GM12878 (cell line): ENCODE results near the gene LRP8. TPM values are rescaled to one million over a fixed set of nuclear protein-coding genes. Genes with fewer than 3 reads are reported as not detected.

Experiments used
- ATAC-seq: fragments of 200-7000 bp; cut with Tn5 transposase; 3 replicates; pipeline ENCODE4 v1.9.1; 2020; ENCODE audit warnings: mild to moderate bottlenecking, moderate library complexity
- BruUV-seq: library from RNA; stranded (reverse); fragments of 400-500 nt; replicated peaks from 2 replicates; lab custom pipeline; 2021; lab: Mats Ljungman, UMichigan
- CTCF ChIA-PET: fragments of 300-600 bp; sonication (Branson Sonifier 250); formaldehyde crosslinking; extraction: SDS; loops from one replicate; lab custom pipeline; 2021; ENCODE audit warnings: inconsistent platforms; lab: Yijun Ruan, JAX
- POLR2A ChIA-PET: fragments of 350-600 bp; formaldehyde crosslinking; extraction: SDS; loops from one replicate; lab custom pipeline; 2021; ENCODE audit warnings: inconsistent platforms; lab: Charles Lee
- RAD21 ChIA-PET: fragments of 300-600 bp; sonication (Branson Sonifier 250); formaldehyde crosslinking; loops from one replicate; lab custom pipeline; 2023; ENCODE audit warnings: antibody characterized with exemption; ENCODE audit not compliant: unreplicated experiment; lab: Charles Lee
- SMC1A ChIA-PET: fragments of 300-600 bp; sonication (Branson Sonifier 250); formaldehyde crosslinking; loops from one replicate; lab custom pipeline; 2023; ENCODE audit not compliant: unreplicated experiment, uncharacterized antibody; lab: Charles Lee
- DNase-seq: peaks from one replicate; pipeline ENCODE4 v3.0.0-alpha.2; 2011; ENCODE audit warnings: low read depth, low spot score
- FAIRE-seq: peaks from 3 replicates; lab custom pipeline; 2011; peaks lifted over from hg19 to GRCh38; lab: Jason Lieb, UNC
- H2AFZ ChIP-seq: 2 replicates; pipeline ENCODE4 v1.6.0; 2011; ENCODE audit warnings: low read depth, low read length, control low read depth; ENCODE audit not compliant: control insufficient read depth
- H3K27ac ChIP-seq: 2 replicates; pipeline ENCODE4 v1.5.1; 2011; ENCODE audit warnings: control low read depth; ENCODE audit not compliant: control insufficient read depth, insufficient read depth
- H3K27me3 ChIP-seq, 2 experiments: replicated peaks in 1 of 2; 2 replicates each; pipeline versions ENCODE4 v1.6.0 to v1.6.1; 2011; ENCODE audit warnings: low read length in 1 of 2; ENCODE audit not compliant: control insufficient read depth in 2 of 2, insufficient read depth in 2 of 2
- H3K36me3 ChIP-seq, 2 experiments: 2 replicates each; pipeline ENCODE4 v1.5.1; 2011; ENCODE audit warnings: low read length in 1 of 2; ENCODE audit not compliant: control insufficient read depth in 2 of 2, insufficient read depth in 2 of 2
- H3K4me1 ChIP-seq: 2 replicates; pipeline ENCODE4 v1.6.1; 2011; ENCODE audit warnings: mild to moderate bottlenecking, low read length, moderate library complexity, mixed read lengths; ENCODE audit not compliant: control insufficient read depth, insufficient read depth
- H3K4me2 ChIP-seq: 2 replicates; pipeline ENCODE4 v1.6.0; 2011; ENCODE audit warnings: control low read depth; ENCODE audit not compliant: control insufficient read depth, insufficient read depth
- H3K4me3 ChIP-seq: fragments of 200-600 bp; sonication (generic); 2 replicates; pipeline ENCODE4 v1.5.1; 2016
- H3K79me2 ChIP-seq: 2 replicates; pipeline ENCODE4 v1.6.0; 2011; ENCODE audit warnings: low read length; ENCODE audit not compliant: control insufficient read depth, insufficient read depth
- H3K9ac ChIP-seq: 2 replicates; pipeline ENCODE4 v1.8.0; 2011; ENCODE audit warnings: low read length, control low read depth, mixed read lengths; ENCODE audit not compliant: control insufficient read depth, insufficient read depth
- H3K9me3 ChIP-seq: replicated peaks from 3 replicates; pipeline ENCODE4 v1.5.1; 2011; ENCODE audit warnings: mild to moderate bottlenecking, low read length; ENCODE audit not compliant: control insufficient read depth, insufficient read depth
- H4K20me1 ChIP-seq: 2 replicates; pipeline ENCODE4 v1.6.0; 2011; ENCODE audit not compliant: control insufficient read depth, insufficient read depth
- BHLHE40 ChIP-seq, 2 experiments: fragments of 450-650 bp in 1 of 2; IDR thresholded peaks; 2 replicates each; pipeline ENCODE4 v1.6.1; 2011 to 2017; ENCODE audit warnings: low read depth in 2 of 2, borderline replicate concordance in 1 of 2, improper control_type of control experiment in 1 of 2, low read length in 1 of 2, mild to moderate bottlenecking in 1 of 2
- DPF2 ChIP-seq: fragments of 450-650 bp; IDR thresholded peaks from 2 replicates; pipeline ENCODE4 v1.6.1; 2017; ENCODE audit warnings: mild to moderate bottlenecking
- E4F1 ChIP-seq: fragments of 450-650 bp; IDR thresholded peaks from 2 replicates; pipeline ENCODE4 v1.6.1; 2018; ENCODE audit warnings: borderline replicate concordance, mild to moderate bottlenecking; ENCODE audit not compliant: partially characterized antibody
- FOS ChIP-seq: IDR thresholded peaks from 3 replicates; pipeline ENCODE4 v1.6.1; 2011; ENCODE audit warnings: borderline replicate concordance; ENCODE audit not compliant: insufficient read length; ENCODE audit errors: extremely low read depth
- FOXK2 ChIP-seq: fragments of 450-650 bp; IDR thresholded peaks from 2 replicates; pipeline ENCODE4 v1.6.1; 2017; ENCODE audit warnings: mild to moderate bottlenecking, moderate library complexity
- MEF2A ChIP-seq: IDR thresholded peaks from 2 replicates; pipeline ENCODE4 v1.6.1; 2011; ENCODE audit warnings: low read depth, mild to moderate bottlenecking, low read length, moderate library complexity; ENCODE audit not compliant: insufficient read depth
- MYC ChIP-seq: IDR thresholded peaks from 2 replicates; pipeline ENCODE4 v1.6.1; 2011; ENCODE audit warnings: mild to moderate bottlenecking, low read length, moderate library complexity, inconsistent platforms; ENCODE audit not compliant: insufficient read depth, insufficient replicate concordance, insufficient read length, severe bottlenecking
- NFIC ChIP-seq: IDR thresholded peaks from 2 replicates; pipeline ENCODE4 v1.6.1; 2012; ENCODE audit warnings: low read depth, mild to moderate bottlenecking, inconsistent platforms, low read length, moderate library complexity
- NFYA ChIP-seq: IDR thresholded peaks from 2 replicates; pipeline ENCODE4 v1.6.1; 2011; ENCODE audit warnings: low read depth, mild to moderate bottlenecking, low read length, improper control_type of control experiment, borderline replicate concordance
- RAD51 ChIP-seq: fragments of 450-650 bp; IDR thresholded peaks from 2 replicates; pipeline ENCODE4 v1.6.1; 2016; ENCODE audit warnings: moderate library complexity, mild to moderate bottlenecking, inconsistent platforms
- RFX5 ChIP-seq: IDR thresholded peaks from 2 replicates; pipeline ENCODE4 v1.6.1; 2011; ENCODE audit warnings: low read depth, low read length, improper control_type of control experiment
- SIN3A ChIP-seq: IDR thresholded peaks from 2 replicates; pipeline ENCODE4 v1.6.1; 2012; ENCODE audit warnings: low read depth, low read length, improper control_type of control experiment
- SPI1 ChIP-seq: IDR thresholded peaks from 2 replicates; pipeline ENCODE4 v1.6.1; 2011; ENCODE audit warnings: low read depth, mild to moderate bottlenecking, low read length, moderate library complexity, borderline replicate concordance; ENCODE audit not compliant: insufficient read depth
- TBL1XR1 ChIP-seq: IDR thresholded peaks from 2 replicates; pipeline ENCODE4 v1.6.1; 2012; ENCODE audit warnings: low read depth, low read length, improper control_type of control experiment
- WGBS: methylation state at CpG from one replicate; pipeline ENCODE4 v1.1.6; 2016; ENCODE audit warnings: low lambda C conversion rate; ENCODE audit not compliant: insufficient replicate concordance, insufficient coverage; ENCODE audit errors: missing lambda C conversion rate; 5-methylcytosine and 5-hydroxymethylcytosine counted together
- in situ Hi-C: fragments of 300-500 bp; cut with MboI; formaldehyde crosslinking; loops from 9 replicates; pipeline ENCODE4 v1.14.3; 2018; ENCODE audit warnings: mixed read lengths
- intact Hi-C: fragments of 100-400 bp; cut with micrococcal nuclease; formaldehyde crosslinking; loops from one replicate; pipeline ENCODE4 v1.14.2; 2022; ENCODE audit not compliant: unreplicated experiment
- polyA plus RNA-seq, 11 experiments: library from polyadenylated mRNA; depleted of rRNA in 4 of 11; unstranded in 6 of 11; stranded (reverse) in 5 of 11; fragments of >200 nt; fragmentation: Nextera tagmentation in 4 of 11; fragmentation: Illumina TruSeq in 1 of 11; extraction: Ambion mirVana in 4 of 11; extraction: Trizol in 1 of 11; gene quantifications; 1 replicate in 1 of 11; 2 replicates in 10 of 11; pipeline versions ENCODE4 v1.2.1 to v1.2.3, GENCODE V29; 2011 to 2016; ENCODE audit warnings: inconsistent platforms in 2 of 11, missing spikeins in 2 of 11, low read depth in 1 of 11
- total RNA-seq, 4 experiments: library from RNA; depleted of rRNA in 3 of 4; stranded (reverse); fragments of >200 nt in 3 of 4; fragmentation: Illumina TruSeq in 1 of 4; extraction: Trizol in 1 of 4; gene quantifications; 2 replicates each; pipeline versions ENCODE4 v1.2.1 to v1.2.3, GENCODE V29; 2013 to 2021

Gene LRP8
- total and polyA plus RNA-seq, 10 of the 15 experiments (the other 5 are each of a cell fraction or from before 2014, with no cell fraction given): 2.8 to 40.5 (median 22.3) TPM

- no peak for TF ChIP-seq RFX5
Measured at GRCh38 chr1:53314096-53314495, 13.8 kb downstream of the LRP8 start (continued).

GRCh38 chr1:53313556-53313955 lies 14.3 kb downstream of the LRP8 start:
- Histone ChIP-seq H2AFZ (no peak overlapping the region), H3K4me2 (no peak overlapping the region), H3K36me3 (peaks cover 0 to 39% of the 10 kb centered on the region in 2 experiments; a peak in 3 of 4 replicates), H4K20me1 (no peaks in the 10 kb centered on the region), H3K79me2 (peaks cover 15% of the 10 kb centered on the region), H3K27ac (no peak overlapping the region), H3K9me3 (no peaks in the 10 kb centered on the region), H3K4me1 (peaks cover 13% of the 10 kb centered on the region), H3K27me3 (no peaks in the 10 kb centered on the region), H3K4me3 (no peak overlapping the region), H3K9ac (no peak overlapping the region)
- WGBS: 82% methylated on average over 5 of the region's 5 CpGs
- ChIA-PET CTCF (no interaction called here), POLR2A (no interaction called here), SMC1A (no interaction called here), RAD21 (no interaction called here)
- in situ Hi-C loops: no loop called here
- TF ChIP-seq FOXK2 (no peak), SIN3A (no peak)
- BruUV-seq: no TSS peak
- intact Hi-C loops: no loop called here
- no peak for FAIRE-seq
- ATAC-seq: no peak
- no peak for DNase-seq

- Histone ChIP-seq H3K4me2 (no peak overlapping the region), H3K36me3 (peaks cover 0 to 36% of the 10 kb centered on the region in 2 experiments; a peak in 3 of 4 replicates), H3K4me1 (peaks cover 11% of the 10 kb centered on the region), H2AFZ (no peak overlapping the region), H3K79me2 (peaks cover 7% of the 10 kb centered on the region), H3K4me3 (no peak overlapping the region), H3K9me3 (no peaks in the 10 kb centered on the region), H3K9ac (no peak overlapping the region), H4K20me1 (no peaks in the 10 kb centered on the region), H3K27me3 (no peaks in the 10 kb centered on the region), H3K27ac (no peak overlapping the region)
- DNase-seq: no peak
- POLR2A ChIA-PET: interaction anchor here (1.2 kb wide), 1 partner anchor 19 kb away, joined by 3 read pairs; no protein-coding TSS in a partner anchor
- SMC1A ChIA-PET: interaction anchor here (0.6 kb wide), 2 partner anchors 67 to 95 kb away, joined by 3 read pairs; no protein-coding TSS in a partner anchor
- 84% methylated on average over 11 of the region's 11 CpGs for WGBS
- no peak for FAIRE-seq
- intact Hi-C loops: no loop called here
- CTCF ChIA-PET: no interaction called here
- no TSS peak for BruUV-seq
- in situ Hi-C loops: no loop called here
- TF ChIP-seq E4F1: no peak
- TF ChIP-seq MEF2A: no peak
- no peak for TF ChIP-seq RAD51
- TF ChIP-seq FOS: no peak
- TF ChIP-seq BHLHE40 (IDR thresholded peaks at IDR 0.05; ENCODE audit: borderline replicate concordance in 1 of 2, low read depth in 2 of 2, low read length in 1 of 2): no peak
- no peak for TF ChIP-seq NFIC
- TF ChIP-seq MYC: no peak
- no peak for TF ChIP-seq SPI1
- TF ChIP-seq DPF2: no peak
- TF ChIP-seq NFYA: no peak
- TF ChIP-seq TBL1XR1: no peak
- no peak for ATAC-seq
- RAD21 ChIA-PET: no interaction called here
Measured at GRCh38 chr1:53311702-53312305, 16.1 kb downstream of the LRP8 start.
